Naive thymus-derived CD8-positive, alpha-beta T cell (primary cell): ENCODE results near the gene C1QBP. TPM values are rescaled to one million over a fixed set of nuclear protein-coding genes. Genes with fewer than 3 reads are reported as not detected.

Experiments
- ATAC-seq, 2 donors: fragments of 150-1000 bp; cut with Tn5 transposase in 1 of 2; sonication (Bioruptor Pico), chemical (Tn5 transposase) in 1 of 2; 1 replicate in 1 of 2; 2 replicates in 1 of 2; pipeline ENCODE4 v1.10.0; 2021; ENCODE audit warnings: mild to moderate bottlenecking in 2 of 2, moderate library complexity in 2 of 2
- POLR2A ChIA-PET: fragments of 350-600 bp; sonication (Branson Sonifier 250); formaldehyde crosslinking; loops from one replicate; lab custom pipeline; 2021; ENCODE audit warnings: antibody characterized with exemption; lab: Charles Lee
- DNase-seq, 10 donors: peaks; one replicate each; pipeline versions ENCODE4 v3.0.0 to v3.0.0-alpha.2; 2020 to 2022
- H3K27ac Mint-ChIP-seq, 10 donors: one replicate each; pipeline ENCODE4 v1.8.0; 2020 to 2022; ENCODE audit warnings: mild to moderate bottlenecking in 10 of 10, mixed read lengths in 10 of 10, moderate library complexity in 4 of 10, inconsistent platforms in 1 of 10
- H3K27me3 Mint-ChIP-seq, 5 donors: one replicate each; pipeline ENCODE4 v1.8.0; 2021 to 2022; ENCODE audit warnings: mixed read lengths in 5 of 5
- H3K36me3 Mint-ChIP-seq, 3 donors: one replicate each; pipeline ENCODE4 v1.8.0; 2020 to 2022; ENCODE audit warnings: mixed read lengths in 3 of 3, mild to moderate bottlenecking in 2 of 3, inconsistent platforms in 1 of 3
- H3K4me1 Mint-ChIP-seq, 4 donors: one replicate each; pipeline ENCODE4 v1.8.0; 2021 to 2022; ENCODE audit warnings: mixed read lengths in 4 of 4
- H3K4me3 Mint-ChIP-seq, 10 donors: one replicate each; pipeline ENCODE4 v1.8.0; 2020 to 2022; ENCODE audit warnings: mild to moderate bottlenecking in 10 of 10, mixed read lengths in 10 of 10, moderate library complexity in 6 of 10, inconsistent platforms in 1 of 10
- H3K9me3 Mint-ChIP-seq, 9 donors: one replicate each; pipeline ENCODE4 v1.8.0; 2020 to 2022; ENCODE audit warnings: mixed read lengths in 9 of 9, mild to moderate bottlenecking in 3 of 9, inconsistent platforms in 1 of 9, moderate library complexity in 1 of 9
- polyA plus RNA-seq, 3 donors: library from polyadenylated mRNA; unstranded; fragments of 300-500 nt; fragmentation: Illumina TruSeq; gene quantifications; one replicate each; pipeline ENCODE4 v1.2.3, GENCODE V29; 2021
- total RNA-seq, 8 experiments: library from RNA in 2 of 8; stranded (reverse) in 2 of 8; gene quantifications; one replicate each; pipeline ENCODE4 v1.2.3 and lab custom pipeline; 2021 to 2026

Gene C1QBP
- total and polyA plus RNA-seq, 5 experiments from 2014 or later, result 89.9 to 308 (median 276) TPM

- H3K9me3 Mint-ChIP-seq, result no peaks in the 10 kb centered on the region
- no peaks in the 10 kb centered on the region for H3K27me3 Mint-ChIP-seq
- POLR2A ChIA-PET, result no interaction called here
- peaks cover 5 to 90% (median 14%) of the 10 kb centered on the region in 3 donors for H3K36me3 Mint-ChIP-seq
- no peak overlapping the region for H3K4me3 Mint-ChIP-seq
- no peak for ATAC-seq
- H3K4me1 Mint-ChIP-seq, result peaks cover 0 to 14% (median 7%) of the 10 kb centered on the region in 4 donors
- peak overlapping the region in 8 of 10 donors; percentile 1 to 79 (median 60) for H3K27ac Mint-ChIP-seq
- DNase-seq, result no peak
These were observed 8.4 kb downstream of the C1QBP start for GRCh38 chr17:5430413-5430999.

GRCh38 chr17:5429191-5429887 lies 9.6 kb downstream of the C1QBP start:
- DNase-seq (no peak), ATAC-seq (no peak)
- Mint-ChIP-seq H3K36me3 (peaks cover 5 to 90% (median 16%) of the 10 kb centered on the region in 3 donors), H3K4me1 (peaks cover 0 to 14% (median 3%) of the 10 kb centered on the region in 4 donors), H3K27ac (peak overlapping the region in 7 of 10 donors; percentile 4 to 83 (median 62)), H3K9me3 (no peaks in the 10 kb centered on the region), H3K27me3 (no peaks in the 10 kb centered on the region), H3K4me3 (no peak overlapping the region)
- POLR2A ChIA-PET, result interaction anchor here (0.9 kb wide), 1 partner anchor 11 kb away, joined by 4 read pairs; no protein-coding TSS in a partner anchor

DNA sequence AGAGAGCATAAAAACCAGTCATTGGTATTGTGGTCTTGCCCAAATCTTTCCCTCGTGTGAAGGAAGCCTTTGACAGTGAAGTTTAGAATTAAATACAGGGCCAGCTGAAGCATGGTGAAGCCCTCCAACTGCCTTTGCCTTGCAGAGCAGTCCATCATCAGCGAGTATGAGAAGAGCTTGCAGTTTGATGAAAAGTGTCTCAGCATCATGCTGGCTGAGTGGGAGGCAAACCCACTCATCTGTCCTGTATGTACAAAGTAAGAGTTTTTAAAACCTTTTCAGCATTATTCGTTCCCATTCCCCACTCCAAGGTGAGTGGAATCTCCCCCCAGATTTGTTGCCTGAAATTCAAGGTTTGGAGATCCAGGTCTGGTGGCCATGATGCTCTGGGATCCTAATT lies 13.1 kb downstream of the C1QBP start:
- DNase-seq, result no peak
- H3K4me1 Mint-ChIP-seq, result peaks cover 9 to 29% (median 19%) of the 10 kb centered on the region in 4 donors
- no peaks in the 10 kb centered on the region for H3K27me3 Mint-ChIP-seq
- no peak for ATAC-seq
- peaks cover 4 to 83% (median 17%) of the 10 kb centered on the region in 3 donors for H3K36me3 Mint-ChIP-seq
- peak overlapping the region in 1 of 10 donors; percentile 21 for H3K27ac Mint-ChIP-seq
- no peaks in the 10 kb centered on the region for H3K9me3 Mint-ChIP-seq
- H3K4me3 Mint-ChIP-seq, result no peak overlapping the region
- POLR2A ChIA-PET, result interaction anchor here (1.7 kb wide), 1 partner anchor 13 kb away, joined by 4 read pairs; the partner anchor contains the start of gene C1QBP

DNA sequence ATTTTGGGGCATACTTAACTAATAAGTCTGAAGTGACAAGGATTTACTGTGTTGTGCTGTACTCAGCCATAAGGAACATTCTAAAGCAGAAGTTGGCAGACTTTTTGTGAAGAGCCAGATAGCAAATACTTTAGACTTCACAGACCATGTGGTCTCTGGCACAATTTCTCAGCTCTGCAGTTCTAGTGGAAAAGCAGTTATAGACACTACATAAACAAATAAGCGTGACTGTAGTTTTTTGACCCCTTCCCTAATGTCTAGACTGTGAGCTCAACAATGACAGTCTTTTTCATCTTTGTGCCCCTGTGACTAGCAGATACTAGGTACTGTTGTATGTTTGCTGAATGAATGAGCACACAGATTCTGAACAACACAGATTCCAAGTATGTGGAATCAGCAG lies 14.0 kb downstream of the C1QBP start:
- no peak overlapping the region for H3K4me3 Mint-ChIP-seq
- H3K27ac Mint-ChIP-seq, result peak overlapping the region in 1 of 10 donors; percentile 52
- no peaks in the 10 kb centered on the region for H3K27me3 Mint-ChIP-seq
- DNase-seq (no peak), ATAC-seq (no peak)
- H3K36me3 Mint-ChIP-seq, result peaks cover 0 to 75% (median 12%) of the 10 kb centered on the region in 3 donors
- peaks cover 8 to 34% (median 26%) of the 10 kb centered on the region in 4 donors for H3K4me1 Mint-ChIP-seq
- no peaks in the 10 kb centered on the region for H3K9me3 Mint-ChIP-seq
- POLR2A ChIA-PET, result interaction anchor here (0.7 kb wide), 1 partner anchor 117 kb away, joined by 4 read pairs; no protein-coding TSS in a partner anchor

GRCh38 chr17:5422505-5422904 lies 16.4 kb downstream of the C1QBP start:
- Mint-ChIP-seq H3K36me3 (peaks cover 0 to 59% (median 12%) of the 10 kb centered on the region in 3 donors), H3K4me1 (peaks cover 8 to 48% (median 31%) of the 10 kb centered on the region in 4 donors), H3K4me3 (peak overlapping the region in 1 of 10 donors; percentile 14), H3K9me3 (no peaks in the 10 kb centered on the region), H3K27me3 (no peaks in the 10 kb centered on the region), H3K27ac (no peak overlapping the region)
- DNase-seq (no peak), ATAC-seq (no peak)
- POLR2A ChIA-PET, result interaction anchor here (0.6 kb wide), 1 partner anchor 30 kb away, joined by 4 read pairs; no protein-coding TSS in a partner anchor

DNA sequence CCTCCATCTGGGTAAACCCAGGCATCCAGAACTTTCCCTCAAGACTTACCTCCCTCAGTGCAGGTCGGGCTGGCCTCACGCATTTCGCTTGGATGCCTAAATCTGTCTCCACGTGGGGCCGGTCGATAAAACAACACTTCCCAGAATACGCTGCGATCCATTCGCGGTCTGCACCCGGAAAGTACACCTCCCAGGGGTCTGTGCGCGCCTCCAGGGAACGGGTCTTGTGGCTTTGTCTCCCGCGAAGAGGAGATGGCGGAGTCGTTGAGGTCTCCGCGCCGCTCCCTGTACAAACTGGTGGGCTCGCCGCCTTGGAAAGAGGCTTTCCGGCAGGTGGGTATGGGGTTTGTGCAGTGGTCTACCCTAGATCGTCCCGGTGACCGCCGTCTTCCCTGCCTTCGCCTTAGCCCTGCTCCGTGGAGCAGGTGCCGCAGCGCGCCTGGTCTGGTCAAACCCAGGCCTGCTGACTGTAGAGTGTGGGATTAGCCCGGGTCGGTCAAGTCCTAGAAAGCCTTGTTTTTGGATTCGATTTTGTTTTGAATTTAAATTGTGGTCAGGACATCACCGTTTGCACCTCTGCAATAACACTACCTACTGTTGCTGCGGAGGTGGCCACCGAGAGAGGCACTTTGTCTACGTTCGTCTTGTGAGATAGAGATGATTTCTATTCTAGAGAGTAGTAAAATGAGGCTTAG lies 18.8 kb downstream of the C1QBP start, which contains the start of gene RPAIN:
Gene RPAIN (plus strand): TSS at position 224 of the 695 bp plus-strand sequence. CDS start 29 bp downstream, at position 253.
- POLR2A ChIA-PET, result interaction anchor here (1.0 to 2.4 kb wide), 9 partner anchors 12 to 480 kb away, joined by 3 to 19 read pairs (median 8); partner anchors contain the start of genes C1QBP, DERL2, DHX33 and MIS12
- H3K9me3 Mint-ChIP-seq, result no peaks in the 10 kb centered on the region
- peak in 7 of 10 donors; percentile 69 to 90 (median 80) for DNase-seq
- peak within 1 kb of the TSS; percentile 92 to 100 (median 99) for H3K27ac Mint-ChIP-seq
- H3K4me3 Mint-ChIP-seq, result peak within 1 kb of the TSS; percentile 90 to 100 (median 99)
- no peaks in the 10 kb centered on the region for H3K27me3 Mint-ChIP-seq
- H3K4me1 Mint-ChIP-seq, result peaks cover 10 to 62% (median 38%) of the 10 kb centered on the region in 4 donors
- ATAC-seq, result peak; percentile 72 to 74
- peaks cover 0 to 61% (median 10%) of the 10 kb centered on the region in 3 donors for H3K36me3 Mint-ChIP-seq

GRCh38 chr17:5419356-5419958 lies 19.5 kb downstream of the C1QBP start, which contains the start of gene NUP88:
NUP88 (minus strand) TSS chr17:5419662; CDS start chr17:5419650, 12 bp downstream.
- peak within 1 kb of the TSS; percentile 90 to 100 (median 99) for H3K4me3 Mint-ChIP-seq
- POLR2A ChIA-PET, result interaction anchor here (0.6 to 2.4 kb wide), 13 partner anchors 13 to 479 kb away, joined by 3 to 19 read pairs (median 8); partner anchors contain the start of genes C1QBP, DERL2, DHX33 and MIS12
- no peaks in the 10 kb centered on the region for H3K9me3 Mint-ChIP-seq
- peaks cover 10 to 62% (median 38%) of the 10 kb centered on the region in 4 donors for H3K4me1 Mint-ChIP-seq
- peak within 1 kb of the TSS; percentile 92 to 100 (median 99) for H3K27ac Mint-ChIP-seq
- no peaks in the 10 kb centered on the region for H3K27me3 Mint-ChIP-seq
- H3K36me3 Mint-ChIP-seq, result peaks cover 0 to 60% (median 7%) of the 10 kb centered on the region in 3 donors
- DNase-seq (peak; percentile 91 to 98 (median 96)), ATAC-seq (peak; percentile 89 to 91)

DNA sequence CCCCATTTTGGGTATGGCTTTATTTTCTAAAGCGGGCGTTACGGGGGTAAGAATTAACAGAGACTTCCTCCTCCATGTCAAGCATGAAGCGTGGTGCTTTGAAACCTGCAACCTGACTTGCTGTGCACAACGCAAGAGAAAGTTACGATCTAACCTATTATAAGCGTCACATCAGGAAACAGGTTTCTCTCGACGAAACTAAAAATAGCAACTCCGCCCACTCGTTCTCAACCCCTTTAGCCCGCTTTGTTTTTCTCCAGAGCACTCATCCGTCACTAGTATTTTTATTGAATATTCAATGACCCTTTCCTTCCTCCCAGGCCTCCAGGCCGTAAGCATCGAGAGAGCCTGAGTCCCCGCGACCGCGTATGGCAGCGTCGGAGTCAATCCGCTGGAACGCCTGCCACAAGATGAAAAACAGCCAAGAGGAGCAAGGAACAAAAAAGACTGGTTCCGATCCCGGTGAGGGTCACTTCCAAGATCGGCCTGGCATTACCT lies 20.0 kb downstream of the C1QBP start:
- Mint-ChIP-seq H3K4me1 (peaks cover 10 to 63% (median 38%) of the 10 kb centered on the region in 4 donors), H3K27me3 (no peaks in the 10 kb centered on the region), H3K9me3 (no peaks in the 10 kb centered on the region), H3K27ac (peak overlapping the region; percentile 92 to 100 (median 99)), H3K4me3 (peak overlapping the region; percentile 90 to 100 (median 99)), H3K36me3 (peaks cover 0 to 60% (median 7%) of the 10 kb centered on the region in 3 donors)
- ATAC-seq (peak; percentile 39 to 52), DNase-seq (peak; percentile 29 to 85 (median 72))
- POLR2A ChIA-PET, result interaction anchor here (0.6 to 2.4 kb wide), 14 partner anchors 13 to 479 kb away, joined by 3 to 19 read pairs (median 6); partner anchors contain the start of genes C1QBP, DERL2, DHX33 and MIS12

DNA sequence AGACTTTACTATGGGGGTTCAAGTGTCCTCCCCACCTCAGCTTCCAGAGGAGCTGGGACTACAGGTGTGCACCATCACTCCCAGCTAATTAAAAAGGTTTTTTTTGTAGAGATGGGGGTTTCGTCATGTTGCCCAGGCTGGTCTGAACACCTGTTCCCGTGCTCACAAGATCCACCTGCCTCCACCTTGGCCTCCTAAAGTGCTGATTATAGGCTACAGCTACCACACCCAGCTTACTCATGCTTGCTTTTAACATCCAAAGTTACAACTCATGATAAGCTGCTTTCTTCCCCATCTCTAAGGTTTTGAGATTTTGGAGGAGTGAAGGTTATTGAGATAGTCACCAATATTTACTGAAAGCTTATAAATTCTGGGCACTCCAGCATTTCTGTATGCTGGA lies 22.1 kb downstream of the C1QBP start:
- Mint-ChIP-seq H3K4me3 (peak overlapping the region; percentile 30 to 90 (median 58)), H3K27me3 (no peaks in the 10 kb centered on the region), H3K4me1 (peaks cover 16 to 68% (median 50%) of the 10 kb centered on the region in 4 donors), H3K9me3 (no peaks in the 10 kb centered on the region), H3K36me3 (peaks cover 0 to 66% (median 14%) of the 10 kb centered on the region in 3 donors), H3K27ac (peak overlapping the region; percentile 6 to 77 (median 60))
- ATAC-seq, result no peak
- POLR2A ChIA-PET, result interaction anchor here (1.5 kb wide), 1 partner anchor 167 kb away, joined by 3 read pairs; the partner anchor contains the start of gene NLRP1
- DNase-seq, result no peak

GRCh38 chr17:5413682-5414081 lies 25.3 kb downstream of the C1QBP start:
- ATAC-seq (no peak), DNase-seq (no peak)
- H3K4me3 Mint-ChIP-seq, result no peak overlapping the region
- no peaks in the 10 kb centered on the region for H3K9me3 Mint-ChIP-seq
- H3K4me1 Mint-ChIP-seq, result peaks cover 17 to 56% (median 50%) of the 10 kb centered on the region in 4 donors
- no peaks in the 10 kb centered on the region for H3K27me3 Mint-ChIP-seq
- no peak overlapping the region for H3K27ac Mint-ChIP-seq
- POLR2A ChIA-PET, result interaction anchor here (1.8 kb wide), 1 partner anchor 9 kb away, joined by 4 read pairs; no protein-coding TSS in a partner anchor
- H3K36me3 Mint-ChIP-seq, result peaks cover 0 to 80% (median 28%) of the 10 kb centered on the region in 3 donors
